Stimulated activated CD4-positive, alpha-beta T cell treated with anti-CD3 and anti-CD28 coated beads, Interleukin-1b, Interleukin-23, amount 100 ng/mL, for 48 hours (primary cell): ENCODE measurements around the gene PPFIA3.

Experiments
- DNase-seq: peaks from one replicate; pipeline ENCODE4 v3.0.0-alpha.2; 2020

Gene PPFIA3

DNA sequence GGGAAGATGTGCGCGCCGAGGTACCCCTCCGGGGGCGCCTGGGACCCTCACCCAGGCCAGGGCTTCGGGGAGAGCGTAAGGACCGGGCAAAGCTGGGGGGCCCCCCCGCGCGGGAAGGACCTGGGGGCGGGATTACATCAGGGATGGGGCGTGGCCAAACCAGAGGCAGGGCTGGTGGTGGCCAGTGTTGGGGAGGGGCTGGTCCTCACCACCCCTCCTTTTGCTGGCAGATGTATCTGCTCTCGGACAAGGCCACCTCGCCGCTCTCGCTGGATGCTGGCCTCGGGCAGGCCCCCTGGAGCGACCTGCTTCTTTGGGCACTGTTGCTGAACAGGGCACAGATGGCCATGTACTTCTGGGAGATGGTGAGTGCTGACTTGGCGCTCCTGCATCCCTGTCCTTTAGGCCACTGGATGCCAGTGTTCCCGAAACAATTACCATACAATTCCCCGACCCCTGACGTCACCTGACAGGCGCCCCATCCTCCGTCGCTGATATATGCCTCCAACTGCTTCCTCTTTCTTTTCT, 63.6 kb downstream of the PPFIA3 start:
- no peak for DNase-seq

- DNase-seq, result no peak
Observed at GRCh38 chr19:49186108-49186507, 66.8 kb downstream of the PPFIA3 start.

GRCh38 chr19:49188626-49189200, 69.4 kb downstream of the PPFIA3 start:
- DNase-seq, result no peak

GRCh38 chr19:49189259-49189658, 69.9 kb downstream of the PPFIA3 start:
- DNase-seq, result no peak

- DNase-seq, result no peak
Observed at GRCh38 chr19:49190781-49191180, 71.4 kb downstream of the PPFIA3 start.

DNA sequence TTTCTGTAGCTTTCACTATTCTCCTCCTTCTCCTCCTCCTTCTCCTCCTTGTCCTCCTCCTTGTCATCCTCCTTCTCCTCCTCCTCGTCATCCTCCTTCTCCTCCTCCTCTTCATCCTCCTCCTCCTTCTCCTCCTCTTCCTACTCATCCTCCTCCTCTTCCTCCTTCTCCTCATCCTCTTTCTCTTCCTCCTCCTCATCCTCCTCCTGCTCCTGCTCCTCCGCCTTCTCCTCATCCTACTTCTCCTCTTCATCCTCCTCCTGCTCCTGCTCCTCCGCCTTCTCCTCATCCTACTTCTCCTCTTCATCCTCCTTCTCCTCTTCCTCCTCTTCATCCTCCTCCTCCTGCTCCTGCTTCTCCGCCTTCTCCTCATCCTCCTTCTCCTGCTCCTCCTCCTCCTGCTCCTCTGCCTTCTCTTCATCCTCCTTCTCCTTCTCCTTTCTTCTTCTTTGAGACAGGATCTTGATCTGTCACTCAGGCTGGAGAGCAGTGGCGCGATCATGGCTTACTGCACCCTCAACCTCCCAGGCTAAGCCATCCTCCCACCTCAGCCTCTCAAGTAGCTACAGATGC, 74.6 kb downstream of the PPFIA3 start:
- DNase-seq, result no peak

GRCh38 chr19:49194408-49194807, 75.1 kb downstream of the PPFIA3 start:
- no peak for DNase-seq

- DNase-seq, result no peak
Observed at GRCh38 chr19:49196527-49197240, 77.3 kb downstream of the PPFIA3 start.

- DNase-seq, result peak; percentile 32
Observed at GRCh38 chr19:49200238-49200862, 81.0 kb downstream of the PPFIA3 start.
